H1 (cell line): ENCODE measurements around the gene GABRP. TPM values are rescaled to one million over a fixed set of nuclear protein-coding genes. Genes with fewer than 3 reads are reported as not detected.

ENCODE experiments used
- CTCF ChIA-PET: fragments of 300-600 bp; sonication (Branson Sonifier 250); formaldehyde crosslinking; loops from one replicate; lab custom pipeline; 2021; ENCODE audit not compliant: partially characterized antibody; lab: Charles Lee
- POLR2A ChIA-PET: fragments of 300-600 bp; sonication (Branson Sonifier 250); formaldehyde crosslinking; loops from one replicate; lab custom pipeline; 2021; ENCODE audit warnings: inconsistent platforms; ENCODE audit not compliant: partially characterized antibody; lab: Charles Lee
- DNase-seq, 2 experiments: peaks; one replicate each; pipeline versions ENCODE4 v3.0.0 to v3.0.0-alpha.2; 2010 to 2022; ENCODE audit warnings: low spot score in 2 of 2, low read depth in 1 of 2, mixed read lengths in 1 of 2
- FAIRE-seq: peaks from 2 replicates; lab custom pipeline; 2011; peaks lifted over from hg19 to GRCh38; lab: Jason Lieb, UNC
- H2AFZ ChIP-seq: 2 replicates; pipeline ENCODE4 v1.8.1; 2012; ENCODE audit warnings: low read length, inconsistent platforms
- H2AK5ac ChIP-seq: 2 replicates; pipeline ENCODE4 v1.6.1; 2013; ENCODE audit warnings: low read depth, low read length
- H2BK120ac ChIP-seq: replicated peaks from 2 replicates; pipeline ENCODE3; 2013; ENCODE audit warnings: low read depth, low read length, inconsistent platforms
- H2BK12ac ChIP-seq: 2 replicates; pipeline ENCODE4 v1.6.1; 2013; ENCODE audit warnings: low read depth, low read length
- H2BK15ac ChIP-seq: 2 replicates; pipeline ENCODE4 v1.6.1; 2013; ENCODE audit warnings: low read length
- H2BK20ac ChIP-seq: 2 replicates; pipeline ENCODE4 v1.6.1; 2013; ENCODE audit warnings: low read length
- H2BK5ac ChIP-seq: 2 replicates; pipeline ENCODE4 v1.6.1; 2013; ENCODE audit warnings: low read depth, low read length
- H3K14ac ChIP-seq: 2 replicates; pipeline ENCODE4 v1.6.1; 2013; ENCODE audit warnings: inconsistent platforms; ENCODE audit not compliant: insufficient read length
- H3K18ac ChIP-seq: 2 replicates; pipeline ENCODE4 v1.6.1; 2013; ENCODE audit warnings: low read length; ENCODE audit errors: extremely low read depth
- H3K23ac ChIP-seq: 2 replicates; pipeline ENCODE4 v1.6.1; 2013; ENCODE audit warnings: inconsistent platforms; ENCODE audit not compliant: insufficient read length
- H3K23me2 ChIP-seq: 2 replicates; pipeline ENCODE4 v1.6.1; 2013; ENCODE audit warnings: low read depth, low read length
- H3K27ac ChIP-seq: 2 replicates; pipeline ENCODE4 v1.6.1; 2011; ENCODE audit warnings: low read depth, low read length, inconsistent platforms
- H3K27me3 ChIP-seq, 4 experiments: replicated peaks in 1 of 4; 1 replicate in 1 of 4; 2 replicates in 3 of 4; pipeline versions ENCODE4 v1.6.1 to v1.8.1; 2011 to 2013; ENCODE audit warnings: low read length in 3 of 4, mild to moderate bottlenecking in 3 of 4, inconsistent platforms in 2 of 4, mixed read lengths in 2 of 4, moderate library complexity in 1 of 4; ENCODE audit not compliant: control insufficient read depth in 3 of 4, insufficient read depth in 3 of 4; ENCODE audit errors: extremely low read depth in 1 of 4
- H3K36me3 ChIP-seq, 4 experiments: 2 replicates each; pipeline versions ENCODE4 v1.6.1 to v1.8.1; 2011 to 2013; ENCODE audit warnings: mild to moderate bottlenecking in 4 of 4, low read length in 3 of 4, moderate library complexity in 2 of 4, control low read depth in 1 of 4, inconsistent platforms in 1 of 4; ENCODE audit not compliant: insufficient read depth in 4 of 4, control insufficient read depth in 2 of 4
- H3K4ac ChIP-seq: replicated peaks from 2 replicates; pipeline ENCODE3; 2013; ENCODE audit warnings: low read length, low read depth, mixed read lengths, inconsistent platforms; ENCODE audit not compliant: insufficient read length
- H3K4me1 ChIP-seq, 4 experiments: replicated peaks in 1 of 4; 1 replicate in 1 of 4; 2 replicates in 3 of 4; pipeline versions ENCODE4 v1.6.1 to v1.8.1; 2011 to 2013; ENCODE audit warnings: low read length in 3 of 4, inconsistent platforms in 2 of 4, mixed read lengths in 1 of 4; ENCODE audit not compliant: insufficient read depth in 4 of 4, control insufficient read depth in 3 of 4
- H3K4me2 ChIP-seq, 2 experiments: 2 replicates each; pipeline versions ENCODE4 v1.6.1 to v1.8.1; 2011 to 2013; ENCODE audit warnings: low read depth in 2 of 2, low read length in 2 of 2, control low read depth in 1 of 2, inconsistent platforms in 1 of 2, mild to moderate bottlenecking in 1 of 2; ENCODE audit not compliant: insufficient read depth in 1 of 2
- H3K4me3 ChIP-seq, 4 experiments: fragments of 200-600, 300-600 bp in 1 of 4; sonication (generic), shearing (Covaris generic), sonication (Bioruptor Twin) in 1 of 4; 2 replicates each; pipeline versions ENCODE4 v1.5.1 to v1.8.1; 2011 to 2016; ENCODE audit warnings: low read length in 4 of 4, low read depth in 3 of 4, control low read depth in 2 of 4, inconsistent platforms in 2 of 4, mild to moderate bottlenecking in 2 of 4, mixed read lengths in 1 of 4, moderate library complexity in 1 of 4; ENCODE audit not compliant: insufficient read depth in 2 of 4; ENCODE audit errors: extremely low read depth in 1 of 4
- H3K56ac ChIP-seq: replicated peaks from 2 replicates; pipeline ENCODE3; 2013; ENCODE audit warnings: low read depth, mild to moderate bottlenecking, mixed read lengths, low read length, inconsistent platforms; ENCODE audit not compliant: insufficient read length
- H3K79me1 ChIP-seq: 2 replicates; pipeline ENCODE4 v1.6.1; 2013; ENCODE audit warnings: low read depth, low read length, control low read depth
- H3K79me2 ChIP-seq, 2 experiments: 2 replicates each; pipeline versions ENCODE4 v1.6.1 to v1.8.1; 2012 to 2013; ENCODE audit warnings: low read length in 2 of 2, mild to moderate bottlenecking in 2 of 2, inconsistent platforms in 1 of 2; ENCODE audit not compliant: insufficient read depth in 2 of 2, control insufficient read depth in 1 of 2
- H3K9ac ChIP-seq, 4 experiments: replicated peaks in 1 of 4; 1 replicate in 1 of 4; 2 replicates in 3 of 4; pipeline versions ENCODE4 v1.6.1 to v1.8.1; 2011 to 2013; ENCODE audit warnings: low read depth in 3 of 4, low read length in 3 of 4, control low read depth in 2 of 4, mild to moderate bottlenecking in 2 of 4, moderate library complexity in 2 of 4, inconsistent platforms in 1 of 4; ENCODE audit errors: extremely low read depth in 1 of 4
- H3K9me3 ChIP-seq, 2 experiments: 2 replicates each; pipeline versions ENCODE4 v1.6.1 to v1.8.1; 2012 to 2013; ENCODE audit warnings: mild to moderate bottlenecking in 2 of 2, moderate library complexity in 2 of 2, control low read depth in 1 of 2, inconsistent platforms in 1 of 2, low read depth in 1 of 2, low read length in 1 of 2, mixed read lengths in 1 of 2; ENCODE audit not compliant: insufficient read depth in 2 of 2
- H4K20me1 ChIP-seq, 2 experiments: replicated peaks in 1 of 2; 2 replicates each; pipeline versions ENCODE3 to v1.8.1; 2011 to 2013; ENCODE audit warnings: inconsistent platforms in 2 of 2, low read length in 2 of 2, mild to moderate bottlenecking in 1 of 2; ENCODE audit not compliant: insufficient read depth in 2 of 2, control insufficient read depth in 1 of 2
- H4K5ac ChIP-seq: 2 replicates; pipeline ENCODE4 v1.6.1; 2013; ENCODE audit warnings: low read length, low read depth, mixed read lengths, inconsistent platforms; ENCODE audit not compliant: insufficient read length
- H4K8ac ChIP-seq: 2 replicates; pipeline ENCODE4 v1.8.0; 2013; ENCODE audit warnings: mild to moderate bottlenecking, moderate library complexity, low read length, inconsistent platforms; ENCODE audit not compliant: insufficient read depth; ENCODE audit errors: extremely low read depth
- H4K91ac ChIP-seq: replicated peaks from 2 replicates; pipeline ENCODE3; 2013; ENCODE audit warnings: low read length, mixed read lengths, inconsistent platforms; ENCODE audit not compliant: insufficient read length
- CBX8 ChIP-seq: fragments of 300-800, 300-1000 bp; sonication (generic); IDR thresholded peaks from 2 replicates; pipeline ENCODE4 v1.7.1; 2016; ENCODE audit warnings: low read depth, low read length, borderline replicate concordance
- CEBPB ChIP-seq: IDR thresholded peaks from 2 replicates; pipeline ENCODE4 v1.6.1; 2012; ENCODE audit warnings: low read depth, low read length
- CHD1 ChIP-seq: IDR thresholded peaks from 2 replicates; pipeline ENCODE4 v1.6.1; 2012; ENCODE audit warnings: low read depth, low read length, improper control_type of control experiment
- HDAC6 ChIP-seq: IDR thresholded peaks from one replicate; pipeline ENCODE4 v1.7.1; 2012; ENCODE audit warnings: low read depth, mild to moderate bottlenecking, inconsistent platforms, low read length, moderate library complexity
- KDM4A ChIP-seq: IDR thresholded peaks from one replicate; pipeline ENCODE4 v1.7.1; 2012; ENCODE audit warnings: low read depth, mild to moderate bottlenecking, moderate library complexity, low read length, inconsistent platforms; ENCODE audit not compliant: severe bottlenecking
- POU5F1 ChIP-seq: IDR thresholded peaks from 2 replicates; pipeline ENCODE4 v1.6.1; 2011; ENCODE audit warnings: low read depth, mild to moderate bottlenecking, low read length, moderate library complexity
- RFX5 ChIP-seq: IDR thresholded peaks from 2 replicates; pipeline ENCODE4 v1.6.1; 2011; ENCODE audit warnings: low read depth, low read length, improper control_type of control experiment, borderline replicate concordance
- SIX5 ChIP-seq: IDR thresholded peaks from 2 replicates; pipeline ENCODE4 v1.6.1; 2011; ENCODE audit warnings: mild to moderate bottlenecking, low read depth, low read length
- ZNF274 ChIP-seq: IDR thresholded peaks from 2 replicates; pipeline ENCODE4 v1.7.0; 2012; ENCODE audit warnings: low read length, borderline replicate concordance; ENCODE audit errors: extremely low read depth
- WGBS, 2 experiments: shearing (Covaris generic) in 1 of 2; methylation state at CpG; one replicate each; pipeline versions ENCODE4 v1.1.6 to v1.1.7; 2013 to 2015; ENCODE audit warnings: low lambda C conversion rate in 2 of 2, mixed read lengths in 2 of 2, inconsistent platforms in 1 of 2, low coverage in 1 of 2, missing lambda C conversion rate in 1 of 2; ENCODE audit not compliant: insufficient replicate concordance in 2 of 2, insufficient coverage in 1 of 2, insufficient read length in 1 of 2; ENCODE audit errors: extremely low coverage in 1 of 2, missing lambda C conversion rate in 1 of 2; 5-methylcytosine and 5-hydroxymethylcytosine counted together
- polyA plus RNA-seq, 7 experiments: library from polyadenylated mRNA; depleted of rRNA in 3 of 7; stranded (reverse) in 5 of 7; unstranded in 2 of 7; fragments of >200 nt in 5 of 7; fragments of 200-250 nt in 2 of 7; gene quantifications; 1 replicate in 5 of 7; 2 replicates in 1 of 7; 4 replicates in 1 of 7; pipeline versions ENCODE4 v1.2.1 to v1.2.3, GENCODE V29; 2011 to 2013; ENCODE audit warnings: missing spikeins in 2 of 7, mixed read lengths in 2 of 7
- total RNA-seq: library from RNA; stranded (reverse); fragmentation: NEBNext Ultra II Directional; extraction: Animal tissue kit (Norgen Biotek cat#: 25700); gene quantifications from 2 replicates; pipeline ENCODE4 v1.2.1, GENCODE V29; 2021
- TF ChIP-seq, protein P1 (sequence below): IDR thresholded peaks from 2 replicates; pipeline ENCODE4 v1.6.1; 2011; ENCODE audit warnings: low read length, improper control_type of control experiment
- TF ChIP-seq, protein P2 (sequence below): IDR thresholded peaks from 2 replicates; pipeline ENCODE4 v1.6.1; 2012; ENCODE audit warnings: inconsistent platforms

GABRP gene
- total and polyA plus RNA-seq, 2 of the 8 experiments (the other 6 are each of a cell fraction or from before 2014, with no cell fraction given): 3.7 to 4.0 TPM

DNA sequence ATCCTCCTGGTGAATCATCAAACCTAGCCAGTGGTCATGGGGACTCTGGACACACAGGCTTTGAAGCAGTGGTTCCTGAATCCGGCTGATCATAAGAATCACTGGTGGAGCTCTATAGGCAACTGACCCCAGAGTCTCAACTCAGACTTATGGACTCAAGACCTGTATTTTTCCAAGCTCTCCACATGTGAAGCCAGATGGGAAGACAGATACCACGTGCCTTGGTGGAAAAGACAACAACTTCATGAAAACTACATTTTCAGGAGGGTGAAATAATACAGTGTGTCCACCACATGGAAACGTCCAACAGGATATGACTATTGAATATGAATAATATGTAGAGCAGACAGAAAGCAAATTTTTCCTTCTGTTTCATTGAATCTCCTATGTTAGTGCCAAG lies 33.7 kb downstream of the GABRP start:
- Histone ChIP-seq H3K23me2 (no peaks in the 10 kb centered on the region), H3K56ac (no peak overlapping the region), H3K9ac (no peak overlapping the region), H3K79me1 (no peaks in the 10 kb centered on the region), H2BK12ac (no peak overlapping the region), H3K4me3 (no peak overlapping the region), H3K27me3 (no peaks in the 10 kb centered on the region), H3K18ac (no peak overlapping the region), H3K79me2 (no peaks in the 10 kb centered on the region), H3K27ac (no peak overlapping the region), H3K4me2 (no peak overlapping the region), H2BK120ac (no peak overlapping the region), H3K9me3 (no peaks in the 10 kb centered on the region), H2BK5ac (no peak overlapping the region), H3K23ac (no peak overlapping the region), H4K20me1 (no peaks in the 10 kb centered on the region), H3K4me1 (no peaks in the 10 kb centered on the region), H3K36me3 (no peaks in the 10 kb centered on the region), H4K5ac (no peak overlapping the region), H2AFZ (no peak overlapping the region), H3K4ac (no peak overlapping the region)
- no peak for FAIRE-seq
- ChIA-PET POLR2A (no interaction called here), CTCF (interaction anchor here (1.4 kb wide), 1 partner anchor 12 kb away, joined by 6 read pairs; no protein-coding TSS in a partner anchor)
- 90% methylated on average over 3 of the region's 3 CpGs; no CpG with 5 or more reads in 1 of the 2 experiments for WGBS, 2 experiments
- TF ChIP-seq ZNF274 (no peak), RFX5 (no peak), CHD1 (no peak), POU5F1 (no peak), CBX8 (no peak), HDAC6 (no peak), CEBPB (no peak), KDM4A (no peak), SIX5 (no peak)
- TF ChIP-seq, protein P1, sequence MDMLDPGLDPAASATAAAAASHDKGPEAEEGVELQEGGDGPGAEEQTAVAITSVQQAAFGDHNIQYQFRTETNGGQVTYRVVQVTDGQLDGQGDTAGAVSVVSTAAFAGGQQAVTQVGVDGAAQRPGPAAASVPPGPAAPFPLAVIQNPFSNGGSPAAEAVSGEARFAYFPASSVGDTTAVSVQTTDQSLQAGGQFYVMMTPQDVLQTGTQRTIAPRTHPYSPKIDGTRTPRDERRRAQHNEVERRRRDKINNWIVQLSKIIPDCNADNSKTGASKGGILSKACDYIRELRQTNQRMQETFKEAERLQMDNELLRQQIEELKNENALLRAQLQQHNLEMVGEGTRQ: no peak
- TF ChIP-seq, protein P2, sequence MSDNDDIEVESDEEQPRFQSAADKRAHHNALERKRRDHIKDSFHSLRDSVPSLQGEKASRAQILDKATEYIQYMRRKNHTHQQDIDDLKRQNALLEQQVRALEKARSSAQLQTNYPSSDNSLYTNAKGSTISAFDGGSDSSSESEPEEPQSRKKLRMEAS: no peak
- TF ChIP-seq, all 59 proteins: peak for 0
- Histone ChIP-seq H2BK15ac (no peak overlapping the region), H4K8ac (no peak overlapping the region), H2BK20ac (no peak overlapping the region), H2AK5ac (no peak overlapping the region), H4K91ac (no peak overlapping the region), H3K14ac (no peak overlapping the region)
- DNase-seq: no peak
